Keratinocyte (primary cell): ENCODE measurements around the gene BEND3. TPM values are rescaled to one million over a fixed set of nuclear protein-coding genes. Genes with fewer than 3 reads are reported as not detected.

Experiments used
- DNase-seq: peaks from one replicate; pipeline ENCODE4 v3.0.0-alpha.2; 2011; ENCODE audit warnings: low read depth, missing footprints, low spot score
- FAIRE-seq: peaks from 2 replicates; lab custom pipeline; 2011; peaks lifted over from hg19 to GRCh38; lab: Jason Lieb, UNC
- H2AFZ ChIP-seq: 2 replicates; pipeline ENCODE4 v1.6.0; 2012; ENCODE audit warnings: low read length, control low read depth, inconsistent platforms; ENCODE audit not compliant: control insufficient read depth
- H3K27ac ChIP-seq: 2 replicates; pipeline ENCODE4 v1.5.1; 2011; ENCODE audit warnings: low read length; ENCODE audit not compliant: control insufficient read depth, insufficient read depth
- H3K27me3 ChIP-seq: 3 replicates; pipeline ENCODE4 v1.6.0; 2011; ENCODE audit warnings: low read length; ENCODE audit not compliant: control insufficient read depth, insufficient read depth; ENCODE audit errors: extremely low read depth
- H3K36me3 ChIP-seq, 2 experiments: 2 replicates in 1 of 2; 3 replicates in 1 of 2; pipeline ENCODE4 v1.5.1; 2011; ENCODE audit warnings: low read length in 2 of 2, mild to moderate bottlenecking in 1 of 2; ENCODE audit not compliant: control insufficient read depth in 2 of 2, insufficient read depth in 2 of 2; ENCODE audit errors: extremely low read depth in 1 of 2
- H3K4me1 ChIP-seq: 3 replicates; pipeline ENCODE4 v1.5.1; 2011; ENCODE audit warnings: low read length; ENCODE audit not compliant: control insufficient read depth, insufficient read depth; ENCODE audit errors: extremely low read depth
- H3K4me2 ChIP-seq: 3 replicates; pipeline ENCODE4 v1.6.0; 2011; ENCODE audit warnings: low read depth, low read length; ENCODE audit not compliant: control insufficient read depth, insufficient read depth; ENCODE audit errors: extremely low read depth
- H3K4me3 ChIP-seq, 3 experiments: fragments of 200-600 bp in 1 of 3; sonication (generic) in 1 of 3; 2 replicates in 2 of 3; 3 replicates in 1 of 3; pipeline ENCODE4 v1.5.1; 2011 to 2016; ENCODE audit warnings: low read length in 3 of 3, mild to moderate bottlenecking in 3 of 3, control low read depth in 2 of 3, inconsistent platforms in 1 of 3, low read depth in 1 of 3, mixed read lengths in 1 of 3, mixed run types in 1 of 3, moderate library complexity in 1 of 3; ENCODE audit not compliant: control insufficient read depth in 2 of 3, insufficient read depth in 2 of 3; ENCODE audit errors: extremely low read depth in 1 of 3
- H3K79me2 ChIP-seq: 2 replicates; pipeline ENCODE4 v1.6.0; 2012; ENCODE audit warnings: low read length; ENCODE audit not compliant: control insufficient read depth, insufficient read depth
- H3K9ac ChIP-seq: 3 replicates; pipeline ENCODE4 v1.6.0; 2011; ENCODE audit warnings: low read length; ENCODE audit not compliant: control insufficient read depth, insufficient read depth; ENCODE audit errors: extremely low read depth
- H3K9me1 ChIP-seq: 3 replicates; pipeline ENCODE4 v1.6.0; 2011; ENCODE audit warnings: low read length; ENCODE audit not compliant: control insufficient read depth, insufficient read depth; ENCODE audit errors: extremely low read depth
- H3K9me3 ChIP-seq: 2 replicates; pipeline ENCODE4 v1.5.1; 2012; ENCODE audit warnings: low read depth, low read length; ENCODE audit not compliant: control insufficient read depth
- H4K20me1 ChIP-seq: 3 replicates; pipeline ENCODE4 v1.6.0; 2011; ENCODE audit warnings: low read length; ENCODE audit not compliant: control insufficient read depth, insufficient read depth; ENCODE audit errors: extremely low read depth
- EZH2 ChIP-seq: IDR thresholded peaks from one replicate; pipeline ENCODE4 v1.6.1; 2012; ENCODE audit warnings: inconsistent platforms, mild to moderate bottlenecking, low read length, moderate library complexity
- dilution Hi-C: fragments of 300-500 bp; cut with MboI; formaldehyde crosslinking; loops from one replicate; pipeline ENCODE4 v1.7.0; 2020; ENCODE audit warnings: low sequenced_read_pairs; ENCODE audit not compliant: extremely low pct_ligation_motif_present
- polyA plus RNA-seq, 5 experiments: library from polyadenylated mRNA; depleted of rRNA in 3 of 5; stranded (reverse) in 3 of 5; stranded (forward) in 1 of 5; unstranded in 1 of 5; fragments of >200 nt; gene quantifications; 1 replicate in 1 of 5; 2 replicates in 3 of 5; 3 replicates in 1 of 5; pipeline versions ENCODE4 v1.2.1 to v1.2.3, GENCODE V29; 2011 to 2012; ENCODE audit warnings: missing spikeins in 2 of 5, low read depth in 1 of 5, low replicate concordance in 1 of 5
- TF ChIP-seq, protein P1 (sequence below), 3 experiments: IDR thresholded peaks in 1 of 3; conservative IDR thresholded peaks in 1 of 3; optimal IDR thresholded peaks in 1 of 3; 2 replicates in 2 of 3; 3 replicates in 1 of 3; pipeline versions ENCODE3 to v1.5.1; 2011; ENCODE audit warnings: low read length in 3 of 3, mild to moderate bottlenecking in 3 of 3, moderate library complexity in 2 of 3, control low read depth in 1 of 3, inconsistent platforms in 1 of 3; ENCODE audit not compliant: insufficient read depth in 2 of 3; ENCODE audit errors: extremely low read depth in 1 of 3

BEND3 gene
- polyA plus RNA-seq, 1 donor (not counting 4 experiments of a cell fraction or from before 2014, with no cell fraction given), result 2.1 TPM

DNA sequence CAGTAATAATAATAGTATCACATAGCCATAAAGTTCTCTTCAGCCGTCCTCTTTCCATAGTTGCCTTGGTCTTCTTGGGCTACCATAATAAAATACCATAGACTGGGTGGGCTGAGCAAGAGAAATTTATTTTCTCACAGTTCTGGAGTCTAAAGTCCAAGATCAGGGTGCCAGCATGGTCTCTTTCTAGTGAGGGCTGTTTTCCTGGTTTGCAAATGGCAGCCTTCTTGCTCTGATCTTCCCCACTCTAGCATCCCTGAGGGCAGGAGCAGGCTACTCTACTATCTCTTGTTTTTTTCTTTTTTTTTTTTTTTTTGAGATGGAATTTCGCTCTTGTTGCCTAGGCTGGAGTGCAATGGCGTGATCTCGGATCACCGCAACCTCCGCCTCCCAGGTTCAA lies 8.2 kb upstream of the BEND3 start:
- no peaks in the 10 kb centered on the region for H3K36me3 ChIP-seq
- H4K20me1 ChIP-seq, result no peaks in the 10 kb centered on the region
- TF ChIP-seq, protein P1, sequence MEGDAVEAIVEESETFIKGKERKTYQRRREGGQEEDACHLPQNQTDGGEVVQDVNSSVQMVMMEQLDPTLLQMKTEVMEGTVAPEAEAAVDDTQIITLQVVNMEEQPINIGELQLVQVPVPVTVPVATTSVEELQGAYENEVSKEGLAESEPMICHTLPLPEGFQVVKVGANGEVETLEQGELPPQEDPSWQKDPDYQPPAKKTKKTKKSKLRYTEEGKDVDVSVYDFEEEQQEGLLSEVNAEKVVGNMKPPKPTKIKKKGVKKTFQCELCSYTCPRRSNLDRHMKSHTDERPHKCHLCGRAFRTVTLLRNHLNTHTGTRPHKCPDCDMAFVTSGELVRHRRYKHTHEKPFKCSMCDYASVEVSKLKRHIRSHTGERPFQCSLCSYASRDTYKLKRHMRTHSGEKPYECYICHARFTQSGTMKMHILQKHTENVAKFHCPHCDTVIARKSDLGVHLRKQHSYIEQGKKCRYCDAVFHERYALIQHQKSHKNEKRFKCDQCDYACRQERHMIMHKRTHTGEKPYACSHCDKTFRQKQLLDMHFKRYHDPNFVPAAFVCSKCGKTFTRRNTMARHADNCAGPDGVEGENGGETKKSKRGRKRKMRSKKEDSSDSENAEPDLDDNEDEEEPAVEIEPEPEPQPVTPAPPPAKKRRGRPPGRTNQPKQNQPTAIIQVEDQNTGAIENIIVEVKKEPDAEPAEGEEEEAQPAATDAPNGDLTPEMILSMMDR (optimal IDR thresholded peaks at IDR 0.05 in 1 of 3, IDR thresholded peaks at IDR 0.05 in 1 of 3, conservative IDR thresholded peaks at IDR 0.05 in 1 of 3; ENCODE audit: extremely low read depth in 1 of 3, insufficient read depth in 2 of 3, low read length in 3 of 3), result no peak
- TF ChIP-seq EZH2, result no peak
- no peak for FAIRE-seq
- dilution Hi-C loops, result no loop called here
- no peaks in the 10 kb centered on the region for H3K79me2 ChIP-seq
- H3K4me3 ChIP-seq, result no peak overlapping the region
- no peaks in the 10 kb centered on the region for H3K9me1 ChIP-seq
- H3K4me1 ChIP-seq, result peaks cover 5% of the 10 kb centered on the region
- H3K9ac ChIP-seq, result no peak overlapping the region
- no peak overlapping the region for H3K27ac ChIP-seq
- no peak overlapping the region for H2AFZ ChIP-seq
- no peak overlapping the region for H3K4me2 ChIP-seq
- DNase-seq, result no peak
- no peaks in the 10 kb centered on the region for H3K27me3 ChIP-seq
- H3K9me3 ChIP-seq, result no peaks in the 10 kb centered on the region

DNA sequence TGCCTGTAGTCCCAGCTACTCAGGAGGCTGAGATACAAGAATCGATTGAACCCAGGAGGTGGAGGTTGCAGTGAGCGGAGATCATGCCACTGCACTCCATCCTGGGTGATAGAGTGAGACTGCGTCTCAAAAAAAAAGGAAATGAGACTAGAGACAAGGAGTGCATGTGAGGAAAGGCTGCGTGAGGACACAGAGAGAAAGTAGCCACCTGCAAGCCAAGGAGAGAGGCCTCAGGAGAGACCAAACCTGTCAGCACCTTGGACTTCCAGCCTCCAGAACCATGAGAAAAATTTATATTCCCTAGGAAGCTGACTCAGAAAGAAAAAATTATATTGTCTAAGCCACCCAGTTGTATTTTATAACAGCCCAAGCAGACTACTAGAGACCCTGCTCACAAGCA lies 7.4 kb upstream of the BEND3 start:
- dilution Hi-C loops, result no loop called here
- Histone ChIP-seq H4K20me1 (no peaks in the 10 kb centered on the region), H3K4me2 (no peak overlapping the region), H3K4me3 (no peak overlapping the region), H3K27me3 (no peaks in the 10 kb centered on the region), H3K4me1 (peaks cover 5% of the 10 kb centered on the region), H2AFZ (no peak overlapping the region), H3K36me3 (no peaks in the 10 kb centered on the region), H3K9me3 (no peaks in the 10 kb centered on the region), H3K79me2 (no peaks in the 10 kb centered on the region), H3K9ac (no peak overlapping the region), H3K27ac (no peak overlapping the region), H3K9me1 (no peaks in the 10 kb centered on the region)
- DNase-seq (no peak), FAIRE-seq (no peak)
- no peak for TF ChIP-seq EZH2
- TF ChIP-seq, protein P1 (optimal IDR thresholded peaks at IDR 0.05 in 1 of 3, IDR thresholded peaks at IDR 0.05 in 1 of 3, conservative IDR thresholded peaks at IDR 0.05 in 1 of 3; ENCODE audit: extremely low read depth in 1 of 3, insufficient read depth in 2 of 3, low read length in 3 of 3), result no peak
